SIG-M5 treated with dmso at 0.1 percent for 504 hours (cell line): ENCODE data around the gene PCAT6.
"Not testable (repeated sequence)": the region's sequence is repeated elsewhere in the genome, so short reads cannot be mapped to it uniquely, and the experiment has no call there.

Experiments used
- DNase-seq: peaks from one replicate; lab custom pipeline; 2025; ENCODE audit not compliant: unreplicated experiment; lab: John Stamatoyannopoulos, UW

Gene PCAT6

GRCh38 chr1:202806845-202807450, 3.8 kb upstream of the PCAT6 start:
- DNase-seq: peak; percentile 54

GRCh38 chr1:202807451-202807925, 3.3 kb upstream of the PCAT6 start:
- DNase-seq: peak; percentile 62

GRCh38 chr1:202807926-202808757, 2.6 kb upstream of the PCAT6 start, which contains the start of gene KDM5B:
Gene KDM5B (minus strand): TSS chr1:202808421. CDS start chr1:202808305, 116 bp downstream.
- DNase-seq: peak; percentile 72

GRCh38 chr1:202809597-202810159, 1.1 kb upstream of the PCAT6 start:
- DNase-seq: no peak

- DNase-seq: no peak
These were observed 550 bp upstream of the PCAT6 start for GRCh38 chr1:202810193-202810614.

GRCh38 chr1:202811296-202812175, 782 bp downstream of the PCAT6 start:
- DNase-seq: no peak

GRCh38 chr1:202812176-202813026, 1.6 kb downstream of the PCAT6 start:
- peak; percentile 62 for DNase-seq

- no peak for DNase-seq
These were observed 4.4 kb downstream of the PCAT6 start for GRCh38 chr1:202815120-202815519.

GRCh38 chr1:202818819-202819218, 8.1 kb downstream of the PCAT6 start:
- DNase-seq: no peak

- no peak for DNase-seq
These were observed 10.7 kb downstream of the PCAT6 start for GRCh38 chr1:202821467-202821866.

GRCh38 chr1:202825748-202826147, 15.0 kb downstream of the PCAT6 start:
- DNase-seq: no peak

- DNase-seq: not testable (repeated sequence)
These were observed 18.5 kb downstream of the PCAT6 start for GRCh38 chr1:202829223-202829622.

GRCh38 chr1:202831906-202832305, 21.2 kb downstream of the PCAT6 start:
- no peak for DNase-seq

GRCh38 chr1:202834771-202835547, 24.2 kb downstream of the PCAT6 start:
- no peak for DNase-seq

- DNase-seq: no peak
These were observed 24.9 kb downstream of the PCAT6 start for GRCh38 chr1:202835548-202836072.

GRCh38 chr1:202836623-202837403, 26.1 kb downstream of the PCAT6 start:
- DNase-seq: peak; percentile 49

GRCh38 chr1:202837746-202838262, 27.1 kb downstream of the PCAT6 start:
- DNase-seq: no peak

GRCh38 chr1:202843081-202843480, 32.3 kb downstream of the PCAT6 start:
- no peak for DNase-seq
